PFSK-1 (cell line): ENCODE results near the gene SEC16B.

ENCODE experiments used
- FOXP2 ChIP-seq: optimal IDR thresholded peaks from 2 replicates; pipeline ENCODE3; 2011; ENCODE audit warnings: borderline replicate concordance, control low read depth, inconsistent platforms; ENCODE audit not compliant: insufficient read depth; ENCODE audit errors: extremely low read length, extremely low read depth
- POLR2AphosphoS5 ChIP-seq: IDR thresholded peaks from 2 replicates; pipeline ENCODE4 v1.6.1; 2012; ENCODE audit warnings: low read depth, mild to moderate bottlenecking, control low read depth, low read length, moderate library complexity
- REST ChIP-seq, 2 experiments: IDR thresholded peaks; 2 replicates each; pipeline versions ENCODE4 v1.6.1 to v1.8.0; 2011 to 2012; ENCODE audit warnings: low read depth in 2 of 2, low read length in 2 of 2, control low read depth in 1 of 2, inconsistent platforms in 1 of 2, mild to moderate bottlenecking in 1 of 2, moderate library complexity in 1 of 2; ENCODE audit not compliant: insufficient read depth in 1 of 2
- SIN3A ChIP-seq: IDR thresholded peaks from 2 replicates; pipeline ENCODE4 v1.6.1; 2012; ENCODE audit warnings: mild to moderate bottlenecking, low read length, moderate library complexity, borderline replicate concordance; ENCODE audit not compliant: insufficient read depth
- TAF1 ChIP-seq: IDR thresholded peaks from 2 replicates; pipeline ENCODE4 v1.6.1; 2012; ENCODE audit warnings: low read length, control low read depth, borderline replicate concordance; ENCODE audit not compliant: insufficient read depth

GRCh38 chr1:177937931-177938330, 31.9 kb downstream of the SEC16B start:
- TF ChIP-seq SIN3A: no peak
- no peak for TF ChIP-seq TAF1
- TF ChIP-seq POLR2AphosphoS5: no peak
- TF ChIP-seq REST (IDR thresholded peaks at IDR 0.05; ENCODE audit: insufficient read depth in 1 of 2, low read depth in 2 of 2, low read length in 2 of 2): no peak
- TF ChIP-seq FOXP2: no peak
